ENCODE measurements around the gene LILRB5.
"Not testable (repeated sequence)": the region's sequence is repeated elsewhere in the genome, so short reads cannot be mapped to it uniquely, and the experiment has no call there.

Gene LILRB5

DNA sequence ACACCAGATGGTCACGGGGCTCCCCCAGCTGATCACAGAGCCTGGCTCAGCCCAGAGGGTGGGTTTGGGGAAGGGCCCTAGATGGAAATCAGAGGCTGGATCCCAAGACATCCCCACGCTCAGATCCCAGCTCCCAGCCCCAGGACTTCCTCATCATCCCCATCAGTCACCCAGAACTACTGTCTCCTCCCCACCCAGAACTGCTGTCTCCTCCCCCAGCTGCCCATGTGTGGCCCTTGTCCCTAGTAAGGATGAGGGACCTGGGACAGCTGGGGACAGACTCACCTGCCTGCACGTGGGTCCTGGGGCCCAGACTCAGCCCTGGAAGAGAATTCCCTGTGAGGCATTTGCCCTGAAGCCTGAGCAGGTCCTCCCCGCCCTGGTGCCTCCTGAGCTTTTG, 14.8 kb downstream of the LILRB5 start:
- not testable (repeated sequence) for DNase-seq (ENCODE audit: low read depth)

DNA sequence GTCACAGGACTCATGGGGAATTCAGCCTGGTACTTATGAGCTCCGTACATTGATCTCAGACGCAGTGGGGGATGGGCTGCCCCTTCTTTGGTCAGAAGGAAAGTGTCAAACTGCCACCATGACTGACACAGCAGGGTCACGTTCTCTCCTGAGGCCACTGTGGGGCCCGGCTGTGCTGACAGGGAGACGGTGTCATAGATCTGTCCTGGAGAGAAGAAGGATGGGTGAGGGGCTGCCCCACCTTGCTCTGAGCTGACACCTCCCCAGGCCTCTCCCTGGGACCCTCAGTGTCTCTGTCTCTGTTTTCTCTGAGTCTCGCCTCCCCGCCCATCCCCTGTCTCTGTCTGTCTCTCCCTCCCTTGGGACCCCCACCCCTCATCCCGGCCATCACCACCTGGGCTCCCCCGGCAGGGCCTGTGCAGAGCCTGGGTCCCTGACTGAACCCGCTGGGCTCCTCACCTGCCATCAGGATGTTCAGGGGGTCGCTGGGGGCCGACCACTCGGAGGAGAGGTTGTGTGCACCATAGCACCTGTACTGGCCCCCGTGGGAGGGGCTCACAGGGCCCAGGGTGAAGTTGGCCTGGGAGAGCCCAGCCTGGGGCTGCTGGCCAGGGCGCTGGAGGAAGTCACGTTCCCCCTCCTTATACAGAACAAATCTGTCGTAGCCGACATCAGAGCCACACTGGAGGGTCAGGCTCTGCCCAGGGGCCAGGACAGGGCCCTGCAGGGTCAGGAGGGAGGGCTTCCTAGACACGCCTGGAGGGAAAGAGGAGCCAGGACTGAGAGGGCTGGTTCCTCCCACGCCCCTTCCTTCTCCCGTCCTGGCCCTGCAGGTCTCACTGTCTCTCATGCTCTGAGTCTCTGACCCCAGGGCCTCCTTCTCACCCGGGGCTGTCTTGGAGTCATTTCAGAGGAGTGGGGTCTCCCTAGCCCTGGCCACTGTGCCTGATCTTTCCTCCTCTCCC, 16.4 kb downstream of the LILRB5 start:
- DNase-seq (ENCODE audit: low read depth): not testable (repeated sequence)

DNA sequence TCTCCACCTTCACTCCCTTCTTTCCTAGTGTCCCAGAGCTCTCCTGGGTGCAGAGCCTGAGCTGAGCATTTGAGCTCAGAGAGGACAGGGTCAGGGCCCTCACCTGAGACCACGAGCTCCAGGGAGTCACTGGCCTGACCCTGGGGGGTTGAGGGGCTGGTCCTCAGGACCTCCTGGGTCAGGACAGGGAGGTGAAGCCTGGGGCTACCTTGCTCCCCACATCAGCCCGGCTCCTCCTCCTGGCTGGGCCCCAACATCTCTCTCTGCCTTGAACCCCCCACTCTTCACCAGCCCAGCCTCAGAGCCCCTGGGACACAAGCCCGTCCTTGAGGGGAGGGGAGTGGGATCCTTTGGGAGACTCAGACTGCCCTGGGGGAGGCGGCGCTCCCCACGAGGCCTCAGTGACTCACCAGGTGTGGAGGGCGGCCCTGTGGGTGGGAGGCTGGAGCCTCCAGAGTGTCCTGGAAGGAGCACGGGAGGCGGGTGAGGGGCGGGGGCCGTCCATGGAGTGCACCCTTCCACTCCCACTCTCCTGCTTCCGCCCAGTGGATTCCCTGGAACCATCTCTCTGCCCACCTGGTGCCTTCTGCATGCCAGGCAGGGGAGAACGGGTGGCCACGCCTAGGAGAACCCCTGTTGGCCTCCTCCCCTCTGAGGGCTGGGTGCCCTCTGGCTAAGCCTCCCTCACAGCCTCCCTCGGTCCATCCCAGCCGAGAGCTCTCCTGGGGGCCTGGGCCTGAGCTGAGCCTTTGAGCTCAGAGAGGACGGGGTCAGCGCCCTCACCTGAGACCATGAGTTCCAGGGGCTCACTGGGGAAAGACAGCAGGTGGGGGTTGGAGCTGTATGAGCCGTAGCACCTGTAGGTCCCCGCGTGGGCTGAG, 17.3 kb downstream of the LILRB5 start:
- DNase-seq (ENCODE audit: low read depth): not testable (repeated sequence)

DNA sequence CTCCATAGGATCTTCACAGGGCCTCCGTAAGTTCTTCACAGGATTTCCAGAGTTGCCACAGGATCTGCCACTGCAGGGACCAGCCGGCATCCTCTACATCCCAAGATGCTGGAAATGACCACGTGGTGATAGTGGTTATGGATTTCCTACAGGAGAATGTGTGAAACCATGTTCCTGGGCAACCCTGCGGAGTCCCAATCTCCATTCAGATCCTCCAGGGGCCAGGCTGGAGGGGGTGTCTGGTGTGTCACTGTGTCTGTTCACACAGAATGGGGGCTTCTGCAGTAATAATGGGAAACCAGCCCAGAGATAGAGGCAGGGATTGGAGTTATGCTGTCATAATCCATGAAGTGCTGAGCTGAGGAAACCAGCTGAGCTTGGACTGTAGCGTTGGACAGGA, 23.1 kb downstream of the LILRB5 start:
- no peak for DNase-seq (ENCODE audit: low read depth)

DNA sequence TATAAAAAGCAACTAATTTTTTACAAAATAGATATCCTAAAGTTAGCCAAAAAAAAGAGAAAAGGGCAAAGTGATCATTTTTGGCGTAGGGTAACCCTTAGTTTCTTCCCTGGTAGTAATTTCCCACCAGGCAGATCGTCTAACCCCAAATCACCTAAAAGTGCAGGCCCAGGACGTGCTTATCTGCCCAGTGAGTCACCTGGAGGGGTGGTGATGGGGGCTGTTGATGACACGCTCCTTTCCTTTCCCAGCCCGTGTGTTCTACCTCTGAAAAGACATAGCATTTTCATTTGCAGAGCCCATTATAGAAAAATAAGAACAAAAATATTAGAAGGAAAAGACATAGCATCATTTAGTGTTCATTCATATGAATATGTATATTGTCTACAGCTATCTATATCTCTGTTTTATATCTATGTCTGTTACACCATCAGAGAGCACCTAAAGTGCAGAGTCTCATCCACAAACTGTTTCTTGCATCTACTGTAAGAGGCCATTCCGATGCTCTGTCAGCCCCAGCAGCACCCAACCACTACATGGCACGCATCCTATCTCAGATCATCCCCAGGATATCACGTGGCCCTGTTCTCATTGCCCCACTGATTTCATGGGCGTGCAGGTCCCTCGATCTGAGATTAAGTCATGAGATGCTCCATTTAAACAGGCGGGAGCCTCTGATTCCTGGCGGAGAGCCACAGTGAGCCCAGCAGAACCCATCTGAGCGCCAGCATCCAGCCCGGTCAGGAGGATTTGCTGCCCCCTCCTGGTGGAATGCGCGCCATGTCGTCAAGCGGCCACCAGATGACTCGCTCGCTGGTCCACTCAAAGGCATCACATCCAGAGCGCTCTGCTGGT, 25.8 kb downstream of the LILRB5 start:
- DNase-seq (ENCODE audit: low read depth): peak; percentile 21

DNA sequence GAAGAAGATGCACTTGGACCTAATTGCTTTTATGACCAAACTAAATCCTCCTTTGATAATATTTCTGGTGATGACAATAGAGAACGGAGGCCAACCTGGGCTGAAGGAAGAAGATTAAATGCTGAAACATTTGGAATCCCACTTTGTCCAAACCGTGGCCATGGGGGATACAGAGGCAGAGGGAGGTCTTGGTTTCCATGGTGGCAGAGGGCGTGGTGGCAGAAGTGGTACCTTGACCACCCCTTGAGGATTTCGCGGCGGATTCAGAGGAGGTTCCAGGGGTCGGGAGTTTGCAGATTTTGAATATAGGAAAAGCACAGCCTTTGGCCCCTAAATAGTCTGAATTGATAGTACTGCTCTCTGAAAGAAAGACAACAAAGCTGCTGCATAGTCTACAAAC, 27.0 kb downstream of the LILRB5 start:
- DNase-seq (ENCODE audit: low read depth): no peak

DNA sequence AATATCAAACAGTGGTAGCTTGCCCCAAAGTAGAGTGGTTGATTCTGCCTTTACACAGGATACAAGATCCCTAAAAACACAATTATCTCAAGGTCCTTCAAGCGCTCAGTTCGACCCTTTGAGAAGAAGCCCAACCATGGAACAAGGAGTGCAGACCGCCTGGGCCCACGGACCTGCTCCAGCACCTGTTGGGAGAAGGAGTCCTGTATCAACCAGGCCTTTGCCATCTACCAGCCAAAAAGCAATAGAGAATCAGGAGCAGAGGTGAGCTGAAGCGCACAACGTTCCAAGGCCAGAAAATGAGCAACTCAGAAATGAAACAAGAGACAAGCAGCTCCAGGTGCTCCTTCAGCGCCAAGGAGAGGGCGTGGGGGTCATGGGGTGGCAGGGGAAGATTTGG, 27.9 kb downstream of the LILRB5 start:
- DNase-seq (ENCODE audit: low read depth): no peak

DNA sequence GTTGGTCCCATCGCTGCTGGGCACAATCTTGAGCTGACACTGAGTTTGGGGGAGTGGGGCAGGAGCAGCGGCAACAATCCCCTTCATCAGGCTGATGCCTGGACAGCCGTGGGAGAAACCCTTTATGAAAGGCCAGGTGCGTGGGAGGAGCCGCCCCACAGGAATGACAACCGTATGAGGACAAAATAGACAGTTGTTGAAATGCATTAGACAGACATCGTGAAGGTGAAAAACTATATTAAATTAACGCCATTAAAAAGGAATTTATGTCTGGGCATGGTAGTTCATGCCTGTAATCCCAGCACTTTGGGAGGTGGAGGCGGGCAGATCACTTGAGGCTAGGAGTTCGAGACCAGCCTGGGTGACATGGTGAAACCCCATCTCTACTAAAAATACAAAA, 32.5 kb downstream of the LILRB5 start:
- DNase-seq (ENCODE audit: low read depth): not testable (repeated sequence)

DNA sequence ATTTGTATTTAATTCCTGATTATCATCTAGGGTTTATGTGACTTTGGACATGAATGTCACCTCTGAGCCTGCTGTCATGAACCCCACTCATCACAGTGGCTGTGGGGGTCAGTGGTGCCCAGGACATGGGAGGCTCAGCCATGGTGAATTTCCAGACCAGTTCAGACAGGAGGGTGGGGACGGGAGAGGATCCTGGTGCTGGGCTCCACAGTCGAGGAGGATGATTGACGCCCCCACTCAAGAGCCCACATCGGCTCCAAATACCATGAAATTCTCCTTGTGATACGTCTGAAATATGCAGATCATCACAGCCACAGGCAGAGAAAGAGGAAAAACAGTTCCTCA, 33.2 kb downstream of the LILRB5 start:
- DNase-seq (ENCODE audit: low read depth): not testable (repeated sequence)

DNA sequence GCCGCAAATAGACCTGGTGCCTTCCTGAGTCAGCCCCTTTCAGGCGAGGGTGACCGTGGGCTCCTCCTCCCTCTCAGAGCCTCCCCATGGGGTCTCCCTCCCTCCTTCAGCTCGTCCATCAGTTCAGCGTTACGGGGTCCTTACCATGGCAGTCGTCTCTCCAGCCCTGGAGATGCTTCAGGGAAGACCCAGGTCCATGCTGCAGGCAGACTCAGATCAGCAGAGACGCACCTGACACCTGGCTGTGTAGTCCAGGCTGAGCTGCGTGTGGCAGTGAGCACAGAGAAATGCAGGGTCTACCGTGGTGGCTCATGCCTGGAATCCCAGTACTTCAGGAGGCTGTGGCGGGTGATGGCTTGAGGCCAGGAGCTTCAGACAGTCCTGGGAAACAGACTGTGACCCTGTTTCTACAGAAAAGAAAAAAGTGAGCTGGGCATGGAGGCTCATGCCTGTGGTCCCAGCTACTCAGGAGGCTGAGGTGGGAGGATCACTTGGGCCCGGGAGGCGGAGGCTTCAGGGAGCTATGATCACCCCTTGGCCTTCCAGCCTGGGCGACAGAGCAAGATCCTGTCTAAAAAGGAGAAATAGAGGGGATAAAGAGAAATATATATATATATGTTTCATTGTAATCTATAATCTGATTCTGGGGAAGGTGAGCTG, 33.7 kb downstream of the LILRB5 start:
- DNase-seq (ENCODE audit: low read depth): not testable (repeated sequence)

DNA sequence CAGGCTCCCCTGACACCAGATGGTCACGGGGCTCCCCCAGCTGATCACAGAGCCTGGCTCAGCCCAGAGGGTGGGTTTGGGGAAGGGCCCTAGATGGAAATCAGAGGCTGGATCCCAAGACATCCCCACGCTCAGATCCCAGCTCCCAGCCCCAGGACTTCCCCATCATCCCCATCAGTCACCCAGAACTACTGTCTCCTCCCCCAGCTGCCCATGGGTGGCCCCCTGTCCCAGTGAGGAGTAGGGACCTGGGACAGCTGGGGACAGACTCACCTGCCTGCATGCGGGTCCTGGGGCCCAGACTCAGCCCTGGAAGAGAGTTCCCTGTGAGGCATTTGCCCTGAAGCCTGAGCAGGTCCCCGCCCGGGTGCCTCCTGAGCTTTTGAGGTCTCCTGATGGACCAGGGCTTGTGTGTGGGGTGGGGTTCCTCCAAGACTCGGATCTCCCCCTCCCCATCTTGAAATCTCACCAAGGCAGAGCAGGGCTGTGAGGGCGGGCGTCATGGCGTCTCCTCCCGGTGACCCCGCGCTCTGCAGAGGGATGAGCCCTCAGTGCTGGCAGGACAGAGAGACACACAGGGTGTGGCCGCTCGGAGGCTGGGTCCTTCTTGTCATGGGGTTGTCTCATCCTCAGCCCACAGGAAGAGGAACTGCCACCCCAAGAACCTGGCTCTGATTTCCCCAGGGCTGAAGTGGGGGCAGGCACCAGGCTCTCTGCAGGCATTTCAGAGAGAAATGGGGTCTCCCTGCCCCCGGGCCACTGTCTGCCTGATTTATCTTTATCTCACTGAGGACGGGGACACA, 34.4 kb downstream of the LILRB5 start, which contains the start of gene LILRB3:
LILRB3 (minus strand) TSS at position 534 of the 803 bp plus-strand sequence; CDS start at position 503, 31 bp downstream.
- not testable (repeated sequence) for DNase-seq (ENCODE audit: low read depth)

DNA sequence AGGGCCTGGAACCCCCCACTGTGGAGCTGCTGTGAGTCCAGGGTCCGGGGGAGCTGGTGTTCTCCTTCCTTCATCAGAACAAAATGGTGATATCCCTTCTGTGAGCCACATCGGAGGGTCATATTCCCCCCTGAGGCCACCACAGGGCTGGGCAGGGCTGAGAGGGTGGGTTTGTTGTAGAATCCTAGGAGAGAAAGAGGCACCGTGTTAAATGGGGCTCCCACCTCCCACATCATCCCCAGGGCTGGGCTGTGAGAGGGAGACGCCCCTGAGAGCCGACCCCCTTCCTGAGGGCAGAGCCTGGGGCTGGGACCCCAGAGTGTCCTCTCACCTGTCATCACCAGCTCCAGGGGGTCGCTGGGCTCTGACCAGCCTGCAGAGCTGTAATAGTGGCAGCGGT, 35.1 kb downstream of the LILRB5 start:
- not testable (repeated sequence) for DNase-seq (ENCODE audit: low read depth)

DNA sequence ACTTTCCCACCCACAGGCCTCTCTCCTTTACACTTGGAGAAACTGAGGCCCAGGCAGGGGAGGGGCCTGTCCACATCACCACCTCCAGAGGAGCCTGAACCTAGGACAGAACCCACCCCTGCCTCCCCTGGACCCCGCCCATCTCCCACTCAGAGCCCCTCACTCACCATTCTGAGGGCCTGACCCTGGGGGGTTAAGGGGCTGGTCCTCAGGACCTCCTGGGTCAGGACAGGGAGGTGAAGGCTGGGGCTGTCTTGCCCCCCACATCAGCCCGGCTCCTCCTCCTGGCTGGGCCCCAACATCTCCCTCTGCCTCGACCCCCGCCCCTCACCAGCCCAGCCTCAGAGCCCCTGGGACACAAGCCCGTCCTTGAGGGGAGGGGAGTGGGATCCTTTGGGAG, 37.4 kb downstream of the LILRB5 start:
- DNase-seq (ENCODE audit: low read depth): not testable (repeated sequence)

DNA sequence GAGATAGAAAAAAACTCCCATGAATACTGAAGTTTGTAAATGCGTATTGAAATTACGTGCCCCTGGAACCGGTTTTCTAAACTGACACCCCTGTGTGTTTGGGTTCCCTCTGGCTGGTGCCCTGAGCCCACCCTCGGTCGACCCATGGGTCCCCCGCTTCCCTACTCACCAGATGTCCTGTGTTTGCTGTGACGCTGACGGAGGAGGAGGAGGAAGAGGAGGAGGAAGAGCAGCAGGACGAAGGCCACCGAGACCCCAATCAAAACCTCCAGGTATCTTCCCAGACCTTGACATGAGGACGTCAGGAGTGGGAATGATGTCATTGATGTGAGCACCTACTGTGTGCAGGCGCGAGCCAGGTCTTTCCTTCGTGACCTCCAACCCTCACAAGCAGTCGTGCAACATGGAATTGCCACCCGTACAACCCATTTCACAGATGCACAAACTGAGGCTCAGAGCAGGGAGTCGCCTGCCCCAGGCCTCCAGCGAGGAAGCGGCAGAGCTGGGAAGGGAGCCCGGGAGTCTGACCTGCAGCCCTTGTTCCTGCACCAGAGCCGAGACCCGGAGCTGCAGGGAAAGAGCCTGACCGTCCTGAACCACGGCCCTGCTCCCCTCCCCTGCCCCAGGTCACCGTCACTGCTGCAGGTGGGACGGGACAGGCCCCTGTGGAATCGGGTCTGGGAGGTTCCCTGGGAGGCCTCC, 38.0 kb downstream of the LILRB5 start:
- DNase-seq (ENCODE audit: low read depth): no peak

DNA sequence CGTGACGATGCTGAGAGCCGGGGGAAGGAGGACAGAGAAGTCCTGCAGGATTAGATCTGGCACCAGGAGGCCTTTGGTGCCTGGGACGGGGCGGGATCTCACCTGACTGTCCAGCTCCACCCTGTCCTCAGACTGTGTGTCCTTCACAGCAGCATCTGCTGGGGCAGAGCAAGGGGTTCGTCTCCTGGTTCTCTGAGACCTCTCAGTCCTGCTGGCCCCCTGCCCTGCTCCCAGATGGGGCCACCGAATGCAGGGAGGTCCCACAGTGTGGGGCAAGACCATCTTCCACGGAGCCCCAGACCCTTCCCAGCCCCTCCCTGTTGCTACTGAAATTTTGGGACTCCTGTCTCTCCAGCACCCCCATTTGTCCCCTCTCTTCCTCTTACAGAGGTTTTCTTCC, 38.8 kb downstream of the LILRB5 start:
- no peak for DNase-seq (ENCODE audit: low read depth)

DNA sequence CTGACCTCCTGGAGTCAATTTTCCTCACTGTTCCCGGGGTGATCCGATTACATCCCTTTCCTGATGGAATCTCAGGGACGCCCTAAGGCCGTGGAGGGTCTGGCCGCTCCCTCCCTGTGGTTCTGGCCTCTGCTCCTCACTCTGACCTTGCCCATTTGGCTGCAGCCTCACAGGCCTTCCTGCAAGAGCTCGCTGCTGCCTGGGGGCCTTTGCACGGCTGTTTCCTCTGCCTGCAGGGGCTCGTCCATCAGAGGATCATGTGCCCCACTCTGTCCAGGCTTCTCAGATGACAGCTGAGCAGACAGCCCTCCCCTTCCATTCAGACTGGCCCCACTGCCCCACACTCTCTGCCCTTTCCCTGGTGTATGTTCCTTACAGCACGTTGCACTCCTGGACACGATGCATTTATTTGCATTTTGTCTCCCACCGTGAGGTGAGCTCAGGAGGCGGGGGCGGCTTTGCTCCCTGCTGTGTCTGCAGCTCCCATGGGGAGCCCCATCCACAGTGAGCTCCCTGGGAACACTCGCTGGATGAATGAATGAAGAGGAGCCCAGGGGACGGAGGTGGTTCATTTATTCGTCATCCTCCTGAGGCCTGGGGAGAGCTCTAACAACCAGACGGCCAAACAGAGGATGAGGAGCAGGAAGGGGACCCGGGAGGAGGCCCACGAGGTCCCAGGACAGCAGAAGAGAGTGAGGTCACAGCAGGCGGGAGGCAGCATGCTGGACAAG, 39.4 kb downstream of the LILRB5 start:
- DNase-seq (ENCODE audit: low read depth): not testable (repeated sequence)

DNA sequence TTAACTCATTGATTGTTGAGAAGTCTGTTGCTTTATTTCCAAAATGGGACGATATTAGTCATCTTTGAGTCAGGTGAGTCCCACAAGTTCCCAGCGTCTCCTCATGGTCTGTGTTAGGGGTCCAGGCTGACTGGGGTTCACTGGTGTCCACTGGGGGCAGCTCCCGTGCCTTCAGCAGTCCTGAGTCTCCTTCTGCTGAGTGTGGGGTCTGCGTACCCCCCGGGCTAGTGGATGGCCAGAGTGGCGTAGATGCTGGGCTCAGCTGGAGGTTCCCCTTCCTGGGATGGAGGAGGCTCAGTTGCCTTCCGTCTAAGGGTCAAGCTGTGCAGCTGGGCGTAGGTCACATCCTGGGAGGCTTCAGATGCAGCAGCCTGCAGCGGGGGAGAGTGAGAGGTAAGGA, 40.2 kb downstream of the LILRB5 start:
- DNase-seq (ENCODE audit: low read depth): no peak

DNA sequence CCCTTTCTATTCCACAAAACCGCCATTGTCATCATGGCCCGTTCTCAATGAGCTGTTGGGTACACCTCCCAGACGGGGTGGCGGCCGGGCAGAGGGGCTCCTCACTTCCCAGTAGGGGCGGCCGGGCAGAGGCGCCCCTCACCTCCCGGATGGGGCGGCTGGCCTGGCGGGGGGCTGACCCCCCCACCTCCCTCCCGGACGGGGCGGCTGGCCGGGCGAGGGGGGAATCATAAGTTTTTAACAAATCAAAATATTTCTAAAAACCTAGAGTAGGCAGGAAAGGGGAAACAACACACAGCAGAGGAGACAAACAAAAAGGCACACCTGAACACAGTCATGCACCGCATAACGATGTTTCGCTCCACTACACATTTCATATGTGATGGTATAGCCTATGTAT, 42.3 kb downstream of the LILRB5 start:
- DNase-seq (ENCODE audit: low read depth): not testable (repeated sequence)

DNA sequence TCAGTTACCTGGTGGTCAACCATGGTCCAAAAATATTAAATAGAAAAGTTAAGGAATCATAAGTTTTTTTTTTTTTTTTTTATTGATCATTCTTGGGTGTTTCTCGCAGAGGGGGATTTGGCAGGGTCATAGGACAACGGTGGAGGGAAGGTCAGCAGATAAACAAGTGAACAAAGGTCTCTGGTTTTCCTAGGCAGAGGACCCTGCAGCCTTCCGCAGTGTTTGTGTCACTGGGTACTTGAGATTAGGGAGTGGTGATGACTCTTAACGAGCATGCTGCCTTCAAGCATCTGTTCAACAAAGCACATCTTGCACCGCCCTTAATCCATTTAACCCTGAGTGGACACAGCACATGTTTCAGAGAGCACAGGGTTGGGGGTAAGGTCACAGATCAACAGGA, 42.9 kb downstream of the LILRB5 start:
- not testable (repeated sequence) for DNase-seq (ENCODE audit: low read depth)
